NCI-H69 (cell line): ENCODE results near the gene COL12A1.

Source experiments
- DNase-seq: peaks from one replicate; lab custom pipeline; 2025; lab: John Stamatoyannopoulos, UW

COL12A1 gene

GRCh38 chr6:75205776-75206575, at the start of gene COL12A1:
Gene COL12A1 (minus strand): TSS chr6:75206053. CDS start chr6:75202792, 3,261 bp downstream.
- DNase-seq: peak; percentile 78

- no peak for DNase-seq
Observed at GRCh38 chr6:75250552-75250951, 44.7 kb upstream of the COL12A1 start.

- no peak for DNase-seq
Observed at GRCh38 chr6:75249837-75250236, 44.0 kb upstream of the COL12A1 start.

GRCh38 chr6:75246386-75246785, 40.5 kb upstream of the COL12A1 start:
- DNase-seq: no peak

- peak; percentile 55 for DNase-seq
Observed at GRCh38 chr6:75244063-75244584, 38.3 kb upstream of the COL12A1 start.

DNA sequence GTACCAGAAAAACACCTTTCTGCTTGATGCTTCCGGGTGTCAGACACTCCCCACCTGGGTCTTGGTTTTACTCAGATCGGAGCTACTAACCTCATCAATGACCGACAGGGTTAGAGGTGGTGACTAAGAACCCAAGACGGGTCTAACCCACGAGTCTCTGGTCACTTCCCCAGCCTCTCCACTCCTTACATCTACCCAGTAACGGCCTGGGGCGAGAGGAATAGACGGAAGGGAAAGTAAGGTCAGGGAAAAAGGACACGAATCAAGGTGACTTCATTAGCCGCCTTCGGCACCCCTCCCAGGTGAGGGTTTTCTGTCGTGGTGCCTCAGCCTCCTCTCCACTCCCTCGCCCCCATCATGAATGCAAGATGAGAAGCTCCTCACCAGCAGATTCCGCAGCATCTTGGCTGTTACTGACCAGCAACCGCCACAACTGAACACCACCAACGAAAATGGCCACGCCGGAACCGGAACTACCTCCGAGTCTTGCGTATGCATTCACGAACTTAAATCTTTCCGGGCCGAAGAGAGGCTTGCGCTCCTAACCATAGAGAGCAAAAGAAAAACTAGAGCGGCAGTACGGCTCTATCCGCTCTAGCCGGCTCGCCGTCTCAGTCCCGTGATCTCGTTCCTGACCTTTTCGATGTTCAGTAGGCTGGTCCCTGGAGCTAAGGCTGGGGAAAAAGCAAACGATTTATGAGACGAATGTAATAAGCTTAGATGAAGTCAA, 37.6 kb upstream of the COL12A1 start, which contains the start of gene COX7A2:
Gene COX7A2, minus strand, starts transcription at position 469 of the 730 bp plus-strand sequence. Its CDS starts 67 bp downstream, at position 402.
- DNase-seq: peak; percentile 99

GRCh38 chr6:75236630-75237029, 30.8 kb upstream of the COL12A1 start:
- no peak for DNase-seq

DNA sequence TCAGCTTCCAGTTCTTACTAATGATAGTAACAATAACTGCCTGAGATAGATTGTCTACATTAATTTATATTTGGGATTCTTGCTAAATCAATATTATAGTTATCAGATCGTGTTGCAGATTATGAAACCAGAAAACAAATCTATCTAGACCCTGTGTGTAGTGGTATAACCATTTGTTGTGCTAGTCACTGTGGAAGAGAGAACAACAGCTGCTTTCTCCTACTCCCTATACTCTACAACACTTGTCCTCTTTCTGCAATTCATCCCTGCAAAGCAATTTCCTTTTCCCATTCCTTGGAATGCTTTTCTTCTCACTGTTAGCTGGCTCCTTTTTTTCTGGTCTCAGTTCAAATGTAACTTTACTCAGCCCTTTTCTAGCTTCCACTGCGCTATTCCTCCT, 29.4 kb upstream of the COL12A1 start:
- no peak for DNase-seq

DNA sequence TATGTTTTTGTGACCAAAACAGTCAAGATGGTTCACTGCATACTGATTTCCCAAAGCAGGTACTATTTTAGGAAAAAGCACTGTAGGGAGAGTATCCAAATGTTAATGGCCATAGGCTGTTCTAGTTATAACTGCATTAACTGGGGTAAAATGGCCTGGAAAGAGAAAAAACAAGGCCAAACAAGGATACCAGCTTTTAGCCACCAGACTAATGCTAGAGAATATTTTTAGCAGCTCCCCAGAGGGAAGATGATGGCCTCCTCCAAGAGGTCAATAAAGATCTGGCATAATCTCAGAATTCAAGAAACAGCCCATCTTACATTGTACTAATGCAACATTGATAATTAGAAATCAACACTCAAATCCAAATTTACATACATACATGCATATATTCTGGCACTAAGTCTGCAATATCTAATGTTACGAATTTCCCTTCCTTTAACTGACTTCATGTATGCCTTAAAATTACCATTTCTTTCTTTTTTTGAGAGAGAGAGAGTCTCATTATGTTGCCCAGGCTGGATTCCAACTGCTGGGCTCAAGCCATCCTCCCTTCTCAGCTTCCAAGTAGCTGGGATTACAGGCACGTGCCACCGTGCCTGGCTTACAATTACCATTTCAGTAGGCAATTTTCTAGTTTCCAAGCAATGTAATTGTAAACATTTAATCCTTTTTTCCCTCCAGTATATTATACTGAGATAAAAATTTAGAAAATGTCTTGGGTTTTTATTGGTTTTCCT, 28.4 kb upstream of the COL12A1 start:
- DNase-seq: no peak

DNA sequence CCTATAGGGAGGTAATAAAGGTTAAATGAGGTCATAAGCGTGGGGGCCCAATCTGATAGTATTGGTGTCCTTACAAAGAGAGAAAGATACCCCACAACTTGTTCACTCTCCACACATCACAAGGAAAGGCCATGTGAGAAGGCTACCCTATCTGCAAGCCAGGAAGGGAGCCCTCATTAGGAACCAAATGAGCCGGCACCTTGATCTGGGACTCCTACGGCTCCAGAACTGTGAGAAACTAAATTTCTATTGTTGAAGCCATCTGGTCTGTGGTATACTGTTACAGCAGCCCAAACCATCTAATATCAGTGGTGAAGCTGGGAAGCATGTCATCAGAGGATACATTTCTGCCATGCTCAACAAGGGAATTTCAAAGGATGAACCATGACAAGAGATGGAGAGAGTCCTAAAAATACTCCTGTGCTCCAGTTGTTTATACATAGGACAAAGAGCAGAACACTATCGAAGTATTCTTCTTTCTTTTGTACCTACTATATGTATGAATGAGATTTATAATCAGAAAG, 27.3 kb upstream of the COL12A1 start:
- peak; percentile 28 for DNase-seq

- peak; percentile 56 for DNase-seq
Observed at GRCh38 chr6:75230484-75231325, 24.9 kb upstream of the COL12A1 start.

GRCh38 chr6:75224303-75224926, 18.6 kb upstream of the COL12A1 start:
- no peak for DNase-seq

GRCh38 chr6:75223428-75223827, 17.6 kb upstream of the COL12A1 start:
- DNase-seq: no peak

GRCh38 chr6:75222261-75222660, 16.4 kb upstream of the COL12A1 start:
- no peak for DNase-seq

- no peak for DNase-seq
Observed at GRCh38 chr6:75221116-75221515, 15.3 kb upstream of the COL12A1 start.

DNA sequence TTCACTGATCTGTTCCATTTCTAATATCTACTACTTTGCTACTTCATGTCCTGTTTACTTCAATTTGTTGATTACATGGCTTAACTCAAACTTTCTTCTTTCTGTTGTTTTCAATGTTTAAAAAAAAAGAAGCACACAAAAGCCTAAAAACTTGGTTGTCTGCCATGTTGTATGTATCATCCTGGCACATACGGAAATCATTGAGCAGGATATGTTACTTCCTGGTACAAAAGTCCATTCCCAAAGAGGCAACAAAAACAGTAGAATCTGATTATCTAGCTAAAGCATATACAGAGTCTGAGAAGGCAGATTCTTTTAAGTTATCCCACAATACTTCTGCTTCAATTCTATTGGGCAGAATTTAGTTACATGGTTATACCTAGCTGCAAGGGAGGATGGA, 14.5 kb upstream of the COL12A1 start:
- no peak for DNase-seq

DNA sequence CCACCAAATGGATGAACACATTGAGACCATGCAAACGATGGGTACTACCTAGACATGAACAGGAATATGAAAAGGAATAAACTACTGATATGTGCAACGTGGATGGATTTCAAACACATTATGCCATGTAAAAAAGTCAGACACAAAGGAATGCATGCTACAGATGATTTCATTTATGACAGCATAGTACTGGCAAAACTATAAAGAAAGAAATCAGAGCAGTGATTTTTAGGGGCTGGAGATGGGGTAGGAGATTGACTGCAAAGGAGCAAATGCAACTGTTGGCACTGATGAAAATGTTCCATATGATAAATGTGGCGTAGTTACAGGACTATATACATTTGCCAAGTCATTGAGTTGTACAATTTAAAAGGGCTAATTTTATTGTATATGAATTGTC, 13.4 kb upstream of the COL12A1 start:
- no peak for DNase-seq

DNA sequence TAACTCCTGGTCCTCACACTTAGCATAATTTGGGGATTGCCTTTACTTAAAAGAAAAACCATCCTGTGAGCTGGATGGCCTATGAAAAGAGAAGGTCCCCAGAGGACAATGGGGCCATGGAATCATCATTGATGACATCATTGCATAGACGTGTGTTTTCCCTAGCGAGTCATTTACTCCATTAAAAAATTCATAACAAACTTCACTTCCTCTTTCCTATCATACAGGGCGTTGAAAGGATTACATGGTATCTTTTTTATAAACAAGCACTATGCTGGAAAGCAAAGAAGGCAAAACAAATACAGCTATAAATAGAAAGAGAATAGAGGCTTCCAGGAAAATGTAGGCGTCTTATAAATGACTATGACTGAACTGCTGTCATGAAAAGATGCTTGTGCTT, 11.3 kb upstream of the COL12A1 start:
- no peak for DNase-seq

GRCh38 chr6:75215291-75215690, 9.4 kb upstream of the COL12A1 start:
- DNase-seq: no peak

- no peak for DNase-seq
Observed at GRCh38 chr6:75213732-75214131, 7.9 kb upstream of the COL12A1 start.

GRCh38 chr6:75213112-75213511, 7.3 kb upstream of the COL12A1 start:
- no peak for DNase-seq
